Duodenal mucosa (tissue), 2 donors: ENCODE data around the gene NNT.
"Not testable (repeated sequence)": the region's sequence is repeated elsewhere in the genome, so short reads cannot be mapped to it uniquely, and the experiment has no call there.

ENCODE experiments used
- H3K27ac ChIP-seq: one replicate; pipeline ENCODE4 v1.7.0; 2013; ENCODE audit warnings: low read depth, low read length
- H3K27me3 ChIP-seq, 2 donors: one replicate each; pipeline ENCODE4 v1.7.0; 2013; ENCODE audit warnings: low read length in 2 of 2, control low read depth in 1 of 2; ENCODE audit not compliant: insufficient read depth in 2 of 2, control insufficient read depth in 1 of 2
- H3K36me3 ChIP-seq, 2 donors: one replicate each; pipeline ENCODE4 v1.7.0; 2013; ENCODE audit warnings: low read length in 2 of 2, control low read depth in 1 of 2; ENCODE audit not compliant: insufficient read depth in 2 of 2, control insufficient read depth in 1 of 2
- H3K4me1 ChIP-seq, 2 donors: one replicate each; pipeline ENCODE4 v1.7.0; 2013; ENCODE audit warnings: low read length in 2 of 2, control low read depth in 1 of 2; ENCODE audit not compliant: insufficient read depth in 2 of 2, control insufficient read depth in 1 of 2
- H3K4me3 ChIP-seq, 2 donors: one replicate each; pipeline ENCODE4 v1.7.0; 2013; ENCODE audit warnings: low read length in 2 of 2, low read depth in 1 of 2
- H3K9ac ChIP-seq, 2 donors: one replicate each; pipeline ENCODE4 v1.7.0; 2013; ENCODE audit warnings: low read length in 2 of 2, low read depth in 1 of 2
- H3K9me3 ChIP-seq, 2 donors: one replicate each; pipeline ENCODE4 v1.7.0; 2013; ENCODE audit warnings: low read length in 2 of 2, control low read depth in 1 of 2; ENCODE audit not compliant: control insufficient read depth in 1 of 2

NNT gene

DNA sequence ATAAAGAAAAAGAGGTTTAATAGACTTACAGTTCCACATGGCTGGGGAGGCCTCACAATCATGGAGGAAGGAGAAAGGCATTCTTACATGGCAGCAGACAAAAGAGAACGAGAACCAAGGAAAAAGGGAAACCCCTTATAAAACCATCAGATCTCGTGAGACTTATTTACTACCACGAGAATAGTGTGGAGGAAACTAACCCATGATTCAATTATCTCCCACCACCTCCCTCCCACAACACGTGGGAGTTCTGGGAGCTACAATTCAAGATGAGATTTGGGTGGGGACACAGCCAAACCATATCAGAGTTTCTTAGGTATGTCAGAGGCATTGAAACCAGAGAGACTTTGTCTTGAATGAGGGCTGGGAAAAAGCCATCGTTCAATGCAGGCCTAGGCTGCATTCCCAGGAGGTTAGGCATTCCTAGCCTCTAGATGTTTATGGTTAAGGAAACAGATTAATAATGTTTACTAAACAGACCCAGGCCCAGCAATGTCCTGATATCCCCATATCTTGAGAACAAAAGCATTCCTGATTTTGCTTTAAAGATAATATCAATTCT is 38.6 kb upstream of the NNT start:
- no peak overlapping the region for H3K9ac ChIP-seq
- H3K4me1 ChIP-seq: no peaks in the 10 kb centered on the region
- no peaks in the 10 kb centered on the region for H3K9me3 ChIP-seq
- no peak overlapping the region for H3K27ac ChIP-seq
- H3K27me3 ChIP-seq: peaks cover 0 to 4% of the 10 kb centered on the region in 2 donors
- H3K4me3 ChIP-seq: no peak overlapping the region
- H3K36me3 ChIP-seq: no peaks in the 10 kb centered on the region

DNA sequence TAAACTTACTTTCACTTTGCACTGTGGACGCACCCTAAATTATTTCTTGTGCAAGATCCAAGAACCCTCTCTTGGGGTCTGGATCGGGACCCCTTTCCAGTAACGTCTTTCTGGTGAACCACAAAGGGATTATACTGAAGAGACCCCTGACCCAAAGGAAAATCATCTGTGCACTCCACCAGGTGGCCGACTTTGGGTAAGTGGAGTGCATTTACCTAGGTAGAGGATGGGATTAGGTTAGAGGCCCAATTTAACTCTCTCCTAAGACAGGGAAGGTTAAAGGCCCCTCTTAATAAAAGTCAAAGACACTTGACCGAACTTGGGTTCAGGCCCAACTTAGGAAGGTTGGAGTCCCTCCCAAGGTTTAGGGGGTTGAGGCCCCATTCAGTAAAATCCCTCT is 37.9 kb upstream of the NNT start:
- Histone ChIP-seq H3K27ac (no peak overlapping the region), H3K9ac (no peak overlapping the region), H3K36me3 (no peaks in the 10 kb centered on the region)

DNA sequence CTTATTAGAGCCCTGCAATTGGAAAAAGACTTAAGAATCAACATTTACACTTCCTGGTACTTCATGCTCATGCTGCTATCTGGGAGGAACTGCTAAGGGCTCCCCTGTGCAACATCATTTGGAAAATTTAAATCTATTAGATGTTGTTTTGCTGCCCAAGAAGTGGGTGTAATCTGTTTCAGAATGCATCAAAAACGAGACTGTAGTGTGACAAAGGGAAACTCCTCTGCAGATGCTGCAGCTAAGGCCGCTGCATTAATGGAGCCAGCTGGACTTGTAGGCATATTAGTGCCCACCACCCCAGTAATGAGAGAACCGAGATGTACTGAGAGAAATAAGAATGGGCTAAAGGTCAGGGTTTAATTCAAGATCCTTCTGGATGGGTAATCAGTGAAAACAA is 35.0 kb upstream of the NNT start:
- Histone ChIP-seq H3K27ac (no peak overlapping the region), H3K36me3 (no peaks in the 10 kb centered on the region), H3K4me1 (no peaks in the 10 kb centered on the region)

More for the DNA sequence above, 37.9 kb upstream of the NNT start:
- H3K9me3 ChIP-seq: no peaks in the 10 kb centered on the region
- H3K4me3 ChIP-seq: no peak overlapping the region
- no peaks in the 10 kb centered on the region for H3K4me1 ChIP-seq
- no peaks in the 10 kb centered on the region for H3K27me3 ChIP-seq

DNA sequence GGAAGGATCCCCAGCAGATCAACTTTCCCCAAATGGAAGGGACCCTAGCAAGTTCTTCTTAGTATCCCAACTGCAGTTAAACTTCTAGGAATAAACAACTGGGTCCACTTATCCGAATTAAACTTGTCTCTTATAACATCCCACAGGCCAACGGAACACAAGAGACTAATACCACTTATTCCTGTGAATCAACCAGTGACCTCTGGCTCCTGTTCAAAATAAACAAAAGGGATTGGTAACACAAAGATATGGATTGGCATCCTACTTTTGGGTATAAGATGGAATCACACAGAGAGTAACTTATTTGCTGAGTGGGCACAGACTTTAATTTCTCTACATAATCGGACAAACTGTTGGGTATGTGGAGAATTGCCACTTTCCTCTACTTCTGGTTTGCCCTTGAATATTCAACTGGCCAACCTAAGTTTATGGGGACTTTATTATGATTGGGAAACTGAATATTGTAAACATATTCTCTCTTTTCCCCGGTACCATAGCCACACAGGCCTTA is 33.7 kb upstream of the NNT start:
- H3K27ac ChIP-seq: no peak overlapping the region
- H3K27me3 ChIP-seq: no peaks in the 10 kb centered on the region
- H3K9me3 ChIP-seq: no peaks in the 10 kb centered on the region
- H3K4me1 ChIP-seq: no peaks in the 10 kb centered on the region
- H3K36me3 ChIP-seq: no peaks in the 10 kb centered on the region
- no peak overlapping the region for H3K4me3 ChIP-seq
- H3K9ac ChIP-seq: no peak overlapping the region

More for the DNA sequence above, 35.0 kb upstream of the NNT start:
- no peak overlapping the region for H3K4me3 ChIP-seq
- no peaks in the 10 kb centered on the region for H3K9me3 ChIP-seq
- no peaks in the 10 kb centered on the region for H3K27me3 ChIP-seq
- H3K9ac ChIP-seq: no peak overlapping the region

GRCh38 chr5:43570450-43571158 is 32.4 kb upstream of the NNT start:
- H3K27ac ChIP-seq: no peak overlapping the region
- no peak overlapping the region for H3K4me3 ChIP-seq
- peaks cover 0 to 5% of the 10 kb centered on the region in 2 donors for H3K36me3 ChIP-seq
- H3K9me3 ChIP-seq: no peaks in the 10 kb centered on the region
- H3K4me1 ChIP-seq: no peaks in the 10 kb centered on the region
- no peak overlapping the region for H3K9ac ChIP-seq
- H3K27me3 ChIP-seq: no peaks in the 10 kb centered on the region

- no peaks in the 10 kb centered on the region for H3K9me3 ChIP-seq
- H3K27me3 ChIP-seq: no peaks in the 10 kb centered on the region
- H3K4me3 ChIP-seq: no peak overlapping the region
- no peak overlapping the region for H3K27ac ChIP-seq
- H3K36me3 ChIP-seq: peaks cover 0 to 5% of the 10 kb centered on the region in 2 donors
- H3K9ac ChIP-seq: no peak overlapping the region
- no peaks in the 10 kb centered on the region for H3K4me1 ChIP-seq
Observed at GRCh38 chr5:43571237-43571636, 31.7 kb upstream of the NNT start.

- no peak overlapping the region for H3K9ac ChIP-seq
Observed at GRCh38 chr5:43572357-43572756, 30.6 kb upstream of the NNT start.

GRCh38 chr5:43573058-43573457 is 29.9 kb upstream of the NNT start:
- H3K9ac ChIP-seq: no peak overlapping the region
- H3K36me3 ChIP-seq: peaks cover 0 to 5% of the 10 kb centered on the region in 2 donors
- H3K4me1 ChIP-seq: no peaks in the 10 kb centered on the region
- H3K4me3 ChIP-seq: no peak overlapping the region
- no peaks in the 10 kb centered on the region for H3K27me3 ChIP-seq
- H3K27ac ChIP-seq: no peak overlapping the region
- no peaks in the 10 kb centered on the region for H3K9me3 ChIP-seq

More at GRCh38 chr5:43572357-43572756, 30.6 kb upstream of the NNT start:
- Histone ChIP-seq H3K4me3 (no peak overlapping the region), H3K27me3 (no peaks in the 10 kb centered on the region), H3K4me1 (no peaks in the 10 kb centered on the region), H3K27ac (no peak overlapping the region), H3K36me3 (peaks cover 0 to 5% of the 10 kb centered on the region in 2 donors), H3K9me3 (no peaks in the 10 kb centered on the region)

DNA sequence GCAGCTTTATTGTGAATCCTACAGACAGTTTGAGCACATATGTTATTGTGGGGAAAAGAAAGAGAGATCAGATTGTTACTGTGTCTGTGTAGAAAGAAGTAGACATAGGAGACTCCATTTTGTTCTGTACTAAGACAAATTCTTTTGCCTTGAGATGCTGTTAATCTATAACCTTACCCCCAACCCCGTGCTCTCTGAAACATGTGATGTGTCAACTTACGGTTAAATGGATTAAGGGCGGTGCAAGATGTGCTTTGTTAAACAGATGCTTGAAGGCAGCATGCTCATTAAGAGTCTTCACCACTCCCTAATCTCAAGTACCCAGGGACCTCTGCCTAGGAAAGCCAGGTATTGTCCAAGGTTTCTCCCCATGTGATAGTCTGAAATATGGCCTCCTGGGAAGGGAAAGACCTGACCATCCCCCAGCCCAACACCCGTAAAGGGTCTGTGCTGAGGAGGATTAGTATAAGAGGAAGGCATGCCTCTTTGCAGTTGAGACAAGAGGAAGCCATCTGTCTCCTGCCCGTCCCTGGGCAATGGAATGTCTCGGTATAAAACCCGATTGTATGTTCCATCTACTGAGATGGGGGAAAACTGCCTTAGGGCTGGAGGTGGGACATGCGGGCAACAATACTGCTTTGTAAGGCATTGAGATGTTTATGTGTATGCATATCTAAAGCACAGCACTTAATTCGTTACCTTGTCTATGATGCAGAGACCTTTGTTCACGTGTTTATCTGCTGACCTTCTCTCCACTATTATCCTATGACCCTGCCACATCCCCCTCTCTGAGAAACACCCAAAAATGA is 22.4 kb upstream of the NNT start:
- not testable (repeated sequence) for H3K9ac ChIP-seq, H3K36me3 ChIP-seq, H3K27ac ChIP-seq, H3K4me1 ChIP-seq, H3K9me3 ChIP-seq, H3K27me3 ChIP-seq, H3K4me3 ChIP-seq

- no peaks in the 10 kb centered on the region for H3K9me3 ChIP-seq
- H3K4me3 ChIP-seq: no peak overlapping the region
- H3K27ac ChIP-seq: no peak overlapping the region
- H3K27me3 ChIP-seq: no peaks in the 10 kb centered on the region
- H3K36me3 ChIP-seq: no peaks in the 10 kb centered on the region
- no peak overlapping the region for H3K9ac ChIP-seq
- H3K4me1 ChIP-seq: no peaks in the 10 kb centered on the region
Observed at GRCh38 chr5:43581398-43581797, 21.6 kb upstream of the NNT start.
